ENCODE results near the gene KRIT1.

The KRIT1 gene

DNA sequence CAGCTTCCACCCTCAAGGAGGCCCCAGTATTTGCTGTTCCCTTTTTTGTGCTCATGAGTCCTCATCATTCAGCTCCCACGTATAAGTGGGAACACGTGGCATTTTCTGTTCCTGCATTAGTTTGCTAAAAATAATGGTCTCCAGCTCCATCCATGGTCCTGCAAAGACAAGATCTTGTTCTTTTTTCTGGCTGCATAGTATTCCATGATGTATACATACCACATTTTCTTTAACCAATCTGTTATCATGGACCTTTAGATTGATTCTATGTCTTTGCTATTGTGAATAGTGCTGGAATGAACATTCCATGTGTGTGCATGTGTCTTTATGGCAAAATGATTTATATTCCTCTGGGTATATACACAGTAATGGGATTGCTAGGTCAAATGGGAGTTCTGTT is 17.0 kb downstream of the KRIT1 start:
- DNase-seq: no peak
- H3K36me3 ChIP-seq (ENCODE audit: control insufficient read depth in 4 of 4, insufficient read depth in 4 of 4, low read length in 3 of 4): peaks cover 6 to 70% (median 31%) of the 10 kb centered on the region in 4 experiments
- POLR2A ChIA-PET: no interaction called here
- no peaks in the 10 kb centered on the region for H3K4me1 ChIP-seq (ENCODE audit: control extremely low read depth in 1 of 4, control insufficient read depth in 4 of 4, insufficient read depth in 4 of 4, low read length in 3 of 4)
- 86% methylated on average over 1 of the region's 2 CpGs for WGBS (ENCODE audit: insufficient coverage)
- no peak overlapping the region for H3K4me3 ChIP-seq (ENCODE audit: control insufficient read depth in 1 of 7, extremely low read depth in 1 of 7, insufficient read depth in 4 of 7, low read depth in 2 of 7, low read length in 6 of 7)
- CTCF ChIA-PET: no interaction called here
- no peaks in the 10 kb centered on the region for H3K27me3 ChIP-seq (replicated peaks in 2 of 5; ENCODE audit: control insufficient read depth in 4 of 5, insufficient read depth in 5 of 5, low read length in 4 of 5)
- no peak overlapping the region for H3K27ac ChIP-seq (ENCODE audit: insufficient read depth in 1 of 2, low read depth in 1 of 2, low read length in 2 of 2, poor library complexity in 1 of 2, severe bottlenecking in 2 of 2)
- H3K9me3 ChIP-seq (ENCODE audit: control extremely low read depth in 1 of 5, control insufficient read depth in 4 of 5, insufficient read depth in 2 of 5, low read depth in 1 of 5, low read length in 4 of 5): peaks cover 0 to 5% (median 0%) of the 10 kb centered on the region in 5 experiments

DNA sequence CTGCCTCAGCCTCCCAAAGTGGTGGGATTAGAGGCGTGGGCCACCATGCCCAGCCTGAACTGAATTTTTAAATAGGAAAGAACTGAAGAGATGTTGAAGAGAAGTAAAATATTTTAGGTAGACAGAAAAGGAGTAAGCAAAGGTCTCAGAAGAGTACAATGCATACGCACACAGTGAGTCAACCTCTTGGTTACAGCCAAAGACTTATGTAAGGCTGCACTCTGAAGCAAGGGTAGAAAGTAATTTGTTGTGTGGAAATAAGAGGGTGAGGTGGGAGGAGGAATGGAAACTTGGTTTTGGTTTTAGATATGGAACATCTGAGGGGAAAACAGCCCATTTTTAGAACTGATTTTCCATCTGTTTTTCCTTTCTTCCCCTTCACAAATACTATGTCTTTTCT is 17.6 kb downstream of the KRIT1 start:
- H3K36me3 ChIP-seq (ENCODE audit: control insufficient read depth in 4 of 4, insufficient read depth in 4 of 4, low read length in 3 of 4): peaks cover 9 to 68% (median 32%) of the 10 kb centered on the region in 4 experiments
- no peak overlapping the region for H3K4me3 ChIP-seq (ENCODE audit: control insufficient read depth in 1 of 7, extremely low read depth in 1 of 7, insufficient read depth in 4 of 7, low read depth in 2 of 7, low read length in 6 of 7)
- H3K27me3 ChIP-seq (replicated peaks in 2 of 5; ENCODE audit: control insufficient read depth in 4 of 5, insufficient read depth in 5 of 5, low read length in 4 of 5): no peaks in the 10 kb centered on the region
- POLR2A ChIA-PET: no interaction called here
- no peak for DNase-seq
- peaks cover 0 to 5% (median 0%) of the 10 kb centered on the region in 5 experiments for H3K9me3 ChIP-seq (ENCODE audit: control extremely low read depth in 1 of 5, control insufficient read depth in 4 of 5, insufficient read depth in 2 of 5, low read depth in 1 of 5, low read length in 4 of 5)
- no peaks in the 10 kb centered on the region for H3K4me1 ChIP-seq (ENCODE audit: control extremely low read depth in 1 of 4, control insufficient read depth in 4 of 4, insufficient read depth in 4 of 4, low read length in 3 of 4)
- WGBS (ENCODE audit: insufficient coverage): 100% methylated on average over 2 of the region's 2 CpGs
- CTCF ChIA-PET: interaction anchor here (1.4 kb wide), 1 partner anchor 66 kb away, joined by 3 read pairs; no protein-coding TSS in a partner anchor
- H3K27ac ChIP-seq (ENCODE audit: insufficient read depth in 1 of 2, low read depth in 1 of 2, low read length in 2 of 2, poor library complexity in 1 of 2, severe bottlenecking in 2 of 2): no peak overlapping the region

DNA sequence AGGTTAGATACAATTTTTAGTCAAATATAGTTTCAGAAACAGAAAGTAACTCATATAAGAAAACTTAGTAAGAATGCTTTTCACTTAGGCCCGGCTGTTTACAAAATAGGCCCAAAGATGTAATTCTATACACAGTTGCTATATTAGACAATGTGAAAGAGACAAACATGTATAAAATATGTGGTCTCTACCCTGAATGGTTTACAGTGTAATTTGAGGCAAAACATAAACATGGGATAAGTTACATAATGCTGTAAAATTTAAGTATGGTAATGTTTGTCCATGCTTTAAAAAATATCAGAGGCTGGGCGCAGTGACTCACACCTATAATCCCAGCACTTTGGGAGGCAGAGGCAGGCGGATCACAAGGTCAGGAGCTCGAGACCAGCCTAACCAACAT is 18.7 kb downstream of the KRIT1 start:
- ChIA-PET CTCF (interaction anchor here (1.4 kb wide), 1 partner anchor 65 kb away, joined by 3 read pairs; no protein-coding TSS in a partner anchor), POLR2A (no interaction called here)
- no peak overlapping the region for H3K27ac ChIP-seq (ENCODE audit: insufficient read depth in 1 of 2, low read depth in 1 of 2, low read length in 2 of 2, poor library complexity in 1 of 2, severe bottlenecking in 2 of 2)
- H3K4me1 ChIP-seq (ENCODE audit: control extremely low read depth in 1 of 4, control insufficient read depth in 4 of 4, insufficient read depth in 4 of 4, low read length in 3 of 4): no peaks in the 10 kb centered on the region
- peaks cover 9 to 66% (median 36%) of the 10 kb centered on the region in 4 experiments for H3K36me3 ChIP-seq (ENCODE audit: control insufficient read depth in 4 of 4, insufficient read depth in 4 of 4, low read length in 3 of 4)
- H3K27me3 ChIP-seq (replicated peaks in 2 of 5; ENCODE audit: control insufficient read depth in 4 of 5, insufficient read depth in 5 of 5, low read length in 4 of 5): no peaks in the 10 kb centered on the region
- no peak for DNase-seq
- H3K9me3 ChIP-seq (ENCODE audit: control extremely low read depth in 1 of 5, control insufficient read depth in 4 of 5, insufficient read depth in 2 of 5, low read depth in 1 of 5, low read length in 4 of 5): peaks cover 0 to 5% (median 0%) of the 10 kb centered on the region in 5 experiments
- no peak overlapping the region for H3K4me3 ChIP-seq (ENCODE audit: control insufficient read depth in 1 of 7, extremely low read depth in 1 of 7, insufficient read depth in 4 of 7, low read depth in 2 of 7, low read length in 6 of 7)
- WGBS (ENCODE audit: insufficient coverage): no CpG with 5 or more reads among the region's 4 CpGs

DNA sequence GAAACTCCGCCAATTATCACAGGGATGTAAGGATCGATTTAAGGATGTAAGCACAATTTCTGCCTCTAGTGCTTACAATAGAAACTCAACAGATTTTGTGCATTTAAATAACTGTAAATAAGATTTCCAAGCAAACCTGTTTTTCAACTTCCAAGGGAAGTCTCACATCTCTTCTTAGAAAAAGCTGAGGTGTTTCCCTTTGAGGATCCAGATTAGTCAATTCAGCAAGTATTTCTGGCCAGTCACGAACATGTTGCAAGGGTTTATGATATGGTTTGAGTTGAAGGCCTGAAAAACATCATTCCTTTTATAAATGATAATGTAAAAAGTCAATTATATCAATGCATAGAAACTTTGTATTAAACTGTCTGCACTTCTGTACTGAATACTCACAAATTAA is 23.9 kb downstream of the KRIT1 start:
- WGBS (ENCODE audit: insufficient coverage): no CpG with 5 or more reads among the region's 3 CpGs
- H3K27ac ChIP-seq (ENCODE audit: insufficient read depth in 1 of 2, low read depth in 1 of 2, low read length in 2 of 2, poor library complexity in 1 of 2, severe bottlenecking in 2 of 2): no peak overlapping the region
- H3K4me1 ChIP-seq (ENCODE audit: control extremely low read depth in 1 of 4, control insufficient read depth in 4 of 4, insufficient read depth in 4 of 4, low read length in 3 of 4): no peaks in the 10 kb centered on the region
- POLR2A ChIA-PET: no interaction called here
- H3K4me3 ChIP-seq (ENCODE audit: control insufficient read depth in 1 of 7, extremely low read depth in 1 of 7, insufficient read depth in 4 of 7, low read depth in 2 of 7, low read length in 6 of 7): no peak overlapping the region
- DNase-seq: no peak
- CTCF ChIA-PET: no interaction called here
- peaks cover 21 to 76% (median 42%) of the 10 kb centered on the region in 4 experiments for H3K36me3 ChIP-seq (ENCODE audit: control insufficient read depth in 4 of 4, insufficient read depth in 4 of 4, low read length in 3 of 4)
- no peaks in the 10 kb centered on the region for H3K27me3 ChIP-seq (replicated peaks in 2 of 5; ENCODE audit: control insufficient read depth in 4 of 5, insufficient read depth in 5 of 5, low read length in 4 of 5)
- no peaks in the 10 kb centered on the region for H3K9me3 ChIP-seq (ENCODE audit: control extremely low read depth in 1 of 5, control insufficient read depth in 4 of 5, insufficient read depth in 2 of 5, low read depth in 1 of 5, low read length in 4 of 5)

DNA sequence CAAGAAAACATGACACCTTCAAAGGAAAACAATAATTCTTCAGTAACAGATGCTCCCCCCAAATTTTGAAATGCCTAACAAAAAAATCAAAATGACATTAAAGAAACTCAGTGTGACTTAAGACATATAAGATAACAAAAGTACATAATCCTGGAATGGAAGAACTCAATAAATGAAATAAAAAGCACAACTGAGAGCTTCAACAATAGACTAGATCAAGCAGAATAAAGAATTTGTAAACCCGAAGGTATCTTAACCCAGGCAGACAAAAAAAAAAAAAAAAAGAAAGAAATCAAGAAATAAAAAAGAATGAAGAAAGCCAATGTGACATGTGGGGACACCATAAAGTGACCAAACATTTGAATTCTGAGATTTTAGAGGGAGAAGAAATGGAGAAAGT is 39.0 kb downstream of the KRIT1 start:
- Histone ChIP-seq H3K36me3 (ENCODE audit: control insufficient read depth in 4 of 4, insufficient read depth in 4 of 4, low read length in 3 of 4) (peaks cover 32 to 93% (median 41%) of the 10 kb centered on the region in 4 experiments), H3K4me3 (ENCODE audit: control insufficient read depth in 1 of 7, extremely low read depth in 1 of 7, insufficient read depth in 4 of 7, low read depth in 2 of 7, low read length in 6 of 7) (no peak overlapping the region), H3K9me3 (ENCODE audit: control extremely low read depth in 1 of 5, control insufficient read depth in 4 of 5, insufficient read depth in 2 of 5, low read depth in 1 of 5, low read length in 4 of 5) (peaks cover 2 to 31% (median 12%) of the 10 kb centered on the region in 5 experiments), H3K27me3 (replicated peaks in 2 of 5; ENCODE audit: control insufficient read depth in 4 of 5, insufficient read depth in 5 of 5, low read length in 4 of 5) (no peaks in the 10 kb centered on the region), H3K4me1 (ENCODE audit: control extremely low read depth in 1 of 4, control insufficient read depth in 4 of 4, insufficient read depth in 4 of 4, low read length in 3 of 4) (no peaks in the 10 kb centered on the region), H3K27ac (ENCODE audit: insufficient read depth in 1 of 2, low read depth in 1 of 2, low read length in 2 of 2, poor library complexity in 1 of 2, severe bottlenecking in 2 of 2) (no peak overlapping the region)
- DNase-seq: peak; percentile 5 to 40 (median 33)
- no CpG with 5 or more reads among the region's 1 CpG for WGBS (ENCODE audit: insufficient coverage)
- ChIA-PET POLR2A (no interaction called here), CTCF (no interaction called here)

DNA sequence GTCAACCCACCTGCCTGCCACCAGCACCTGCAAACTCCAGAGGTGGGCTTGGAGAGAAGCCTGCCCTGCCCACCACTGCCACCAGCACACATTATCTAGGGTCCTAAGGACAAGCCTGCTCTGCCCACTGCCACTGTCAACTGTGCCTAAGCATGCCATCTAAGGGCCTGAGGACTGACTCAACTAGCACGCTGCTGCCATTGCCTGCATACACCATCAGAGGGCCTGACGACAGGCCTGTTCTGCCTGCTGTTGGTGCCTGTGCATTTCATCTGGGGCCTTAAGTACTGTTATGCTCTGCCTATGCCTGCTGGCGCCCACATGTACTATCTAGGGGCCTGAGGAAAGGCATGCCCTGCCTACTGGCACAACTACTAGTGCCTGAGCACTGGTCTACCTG is 39.7 kb downstream of the KRIT1 start:
- POLR2A ChIA-PET: no interaction called here
- Histone ChIP-seq H3K4me3 (ENCODE audit: control insufficient read depth in 1 of 7, extremely low read depth in 1 of 7, insufficient read depth in 4 of 7, low read depth in 2 of 7, low read length in 6 of 7) (no peak overlapping the region), H3K9me3 (ENCODE audit: control extremely low read depth in 1 of 5, control insufficient read depth in 4 of 5, insufficient read depth in 2 of 5, low read depth in 1 of 5, low read length in 4 of 5) (peaks cover 2 to 29% (median 12%) of the 10 kb centered on the region in 5 experiments), H3K27me3 (replicated peaks in 2 of 5; ENCODE audit: control insufficient read depth in 4 of 5, insufficient read depth in 5 of 5, low read length in 4 of 5) (no peaks in the 10 kb centered on the region), H3K36me3 (ENCODE audit: control insufficient read depth in 4 of 4, insufficient read depth in 4 of 4, low read length in 3 of 4) (peaks cover 31 to 87% (median 39%) of the 10 kb centered on the region in 4 experiments), H3K4me1 (ENCODE audit: control extremely low read depth in 1 of 4, control insufficient read depth in 4 of 4, insufficient read depth in 4 of 4, low read length in 3 of 4) (no peaks in the 10 kb centered on the region), H3K27ac (ENCODE audit: insufficient read depth in 1 of 2, low read depth in 1 of 2, low read length in 2 of 2, poor library complexity in 1 of 2, severe bottlenecking in 2 of 2) (no peak overlapping the region)
- no peak for DNase-seq
- CTCF ChIA-PET: interaction anchor here (0.9 kb wide), 1 partner anchor 13 kb away, joined by 4 read pairs; no protein-coding TSS in a partner anchor
- 100% methylated on average over 3 of the region's 3 CpGs for WGBS (ENCODE audit: insufficient coverage)

DNA sequence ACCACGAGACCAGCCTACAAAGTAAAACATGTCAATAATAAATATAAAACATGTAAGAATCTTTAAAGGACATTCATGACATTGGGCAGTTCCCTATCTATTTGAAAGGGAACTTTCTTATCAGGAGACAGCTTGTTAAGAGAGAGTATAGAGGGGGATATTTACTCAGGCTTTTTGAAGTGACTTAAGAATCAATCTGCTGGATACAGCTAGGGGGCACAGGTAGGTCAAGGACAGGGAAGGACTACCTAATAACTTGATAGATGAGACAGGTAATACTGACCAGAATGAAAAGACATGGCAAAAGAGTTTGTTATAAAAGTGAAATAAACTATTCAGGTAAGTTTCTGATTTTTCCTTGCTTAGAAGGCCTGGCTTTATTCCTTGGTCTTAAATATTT is 44.9 kb downstream of the KRIT1 start:
- POLR2A ChIA-PET: interaction anchor here (0.6 kb wide), 1 partner anchor 143 kb away, joined by 3 read pairs; no protein-coding TSS in a partner anchor
- no peaks in the 10 kb centered on the region for H3K4me1 ChIP-seq (ENCODE audit: control extremely low read depth in 1 of 4, control insufficient read depth in 4 of 4, insufficient read depth in 4 of 4, low read length in 3 of 4)
- no peak for DNase-seq
- WGBS (ENCODE audit: insufficient coverage): no CpG with 5 or more reads among the region's 1 CpG
- peaks cover 14 to 49% (median 36%) of the 10 kb centered on the region in 4 experiments for H3K36me3 ChIP-seq (ENCODE audit: control insufficient read depth in 4 of 4, insufficient read depth in 4 of 4, low read length in 3 of 4)
- H3K27ac ChIP-seq (ENCODE audit: insufficient read depth in 1 of 2, low read depth in 1 of 2, low read length in 2 of 2, poor library complexity in 1 of 2, severe bottlenecking in 2 of 2): no peak overlapping the region
- CTCF ChIA-PET: interaction anchor here (1.5 kb wide), 2 partner anchors 9 to 46 kb away, joined by 3 read pairs; no protein-coding TSS in a partner anchor
- peaks cover 0 to under 1% (median 0%) of the 10 kb centered on the region in 5 experiments for H3K9me3 ChIP-seq (ENCODE audit: control extremely low read depth in 1 of 5, control insufficient read depth in 4 of 5, insufficient read depth in 2 of 5, low read depth in 1 of 5, low read length in 4 of 5)
- H3K27me3 ChIP-seq (replicated peaks in 2 of 5; ENCODE audit: control insufficient read depth in 4 of 5, insufficient read depth in 5 of 5, low read length in 4 of 5): no peaks in the 10 kb centered on the region
- no peak overlapping the region for H3K4me3 ChIP-seq (ENCODE audit: control insufficient read depth in 1 of 7, extremely low read depth in 1 of 7, insufficient read depth in 4 of 7, low read depth in 2 of 7, low read length in 6 of 7)

Measured in common myeloid progenitor, CD34-positive (primary cell).